Measurements from ENCODE around the gene RNF157.

RNF157 gene

DNA sequence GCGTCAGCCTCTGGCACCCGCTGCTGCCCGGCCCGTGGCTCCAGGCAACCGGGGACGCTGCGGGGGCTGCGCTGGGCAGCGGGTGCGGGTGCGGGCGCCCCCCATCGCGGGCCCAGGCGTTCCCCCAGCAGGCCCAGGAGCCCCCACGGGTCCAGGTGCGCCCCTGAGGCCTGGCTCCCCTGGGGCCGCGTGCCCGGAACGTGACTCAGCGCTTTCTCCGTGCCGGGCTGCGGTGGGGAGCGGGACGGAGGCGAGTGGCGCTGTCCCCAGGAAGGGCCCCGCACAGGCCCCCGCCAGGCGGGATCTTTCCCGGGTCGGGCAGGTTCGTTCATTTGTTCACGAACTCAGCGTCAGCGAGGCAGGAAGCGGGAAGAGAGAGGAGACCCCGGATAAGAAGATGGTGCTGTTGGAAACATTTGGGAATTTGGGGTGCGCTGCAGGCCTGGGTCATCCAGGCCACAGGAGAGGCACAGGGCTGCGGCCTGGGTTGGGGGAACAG lies 118.3 kb downstream of the RNF157 start:
- no peak for DNase-seq

DNA sequence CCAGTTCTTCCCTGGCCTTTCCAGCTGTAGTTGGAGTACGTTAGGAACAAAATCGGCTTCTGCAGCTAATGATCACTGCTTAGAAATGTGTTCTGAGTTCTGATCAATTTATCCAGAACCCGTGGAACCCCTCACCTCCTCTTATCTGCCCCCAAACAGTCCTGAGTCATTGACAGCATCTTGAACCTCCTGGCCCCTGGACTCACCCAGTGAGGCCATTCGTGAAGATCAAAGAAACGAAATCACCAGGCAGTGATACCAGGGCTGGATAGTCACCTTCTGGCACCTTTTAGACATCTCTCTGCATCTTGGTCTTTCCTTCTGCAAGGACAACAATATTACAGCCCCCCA lies 119.7 kb downstream of the RNF157 start:
- no peak for DNase-seq

GRCh38 chr17:76119409-76120371 lies 120.6 kb downstream of the RNF157 start:
- DNase-seq, result no peak

GRCh38 chr17:76115138-76115754 lies 125.0 kb downstream of the RNF157 start:
- DNase-seq, result no peak

DNA sequence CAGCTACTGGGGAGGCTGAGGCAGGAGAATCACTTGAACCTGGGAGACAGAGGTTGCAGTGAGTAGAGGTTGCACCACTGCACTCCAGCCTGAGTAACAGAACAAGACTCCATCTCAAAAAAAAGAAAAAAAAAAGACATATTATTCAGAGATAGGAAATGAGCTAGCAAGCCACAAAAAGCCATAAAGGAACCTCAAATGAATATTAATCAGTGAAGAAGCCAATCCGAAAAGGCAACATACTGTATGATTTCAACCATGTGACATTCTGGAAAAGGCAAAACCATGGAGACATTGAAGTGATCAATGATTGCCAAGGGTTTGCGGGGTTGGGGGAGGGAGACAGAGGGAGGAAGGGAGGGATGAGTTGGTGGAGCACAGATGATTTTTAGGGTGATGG lies 128.3 kb downstream of the RNF157 start:
- no peak for DNase-seq

- no peak for DNase-seq
These were observed 132.8 kb downstream of the RNF157 start for GRCh38 chr17:76107509-76107908.

DNA sequence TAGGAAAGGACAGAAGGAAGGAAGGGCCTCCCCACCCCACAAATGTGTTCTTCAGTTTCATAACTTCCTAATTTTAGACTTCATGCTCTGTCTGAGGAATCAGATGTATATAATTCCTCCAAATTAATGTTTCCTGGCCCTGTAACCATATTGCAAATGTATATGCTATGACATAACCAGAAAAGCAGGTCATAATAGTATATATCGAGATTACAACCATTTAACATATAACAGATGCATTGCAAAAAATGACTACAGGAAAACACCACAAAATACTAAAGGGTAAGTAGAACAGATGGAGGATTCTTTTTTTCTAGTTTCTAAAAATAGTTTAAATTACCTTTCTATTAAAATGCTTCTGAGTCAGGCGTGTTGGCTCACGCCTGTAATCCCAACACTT lies 133.6 kb downstream of the RNF157 start:
- DNase-seq, result no peak

DNA sequence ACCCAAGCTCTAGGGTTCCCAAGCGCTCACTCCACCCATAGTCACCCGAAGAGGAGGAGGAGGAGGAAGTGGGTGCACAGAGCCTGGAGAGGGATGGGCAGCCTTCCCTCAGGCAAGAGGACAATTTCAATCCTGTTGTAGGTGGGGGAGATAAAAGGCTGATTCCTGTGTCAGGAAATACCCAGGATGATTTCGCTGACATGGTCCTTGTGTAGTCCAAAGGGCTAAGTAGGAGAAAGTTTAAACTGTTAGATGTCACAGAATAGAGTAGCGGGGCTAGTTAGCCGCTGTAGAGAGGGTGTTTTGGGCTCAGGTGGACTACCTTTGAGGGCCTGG lies 135.4 kb downstream of the RNF157 start:
- DNase-seq, result no peak

DNA sequence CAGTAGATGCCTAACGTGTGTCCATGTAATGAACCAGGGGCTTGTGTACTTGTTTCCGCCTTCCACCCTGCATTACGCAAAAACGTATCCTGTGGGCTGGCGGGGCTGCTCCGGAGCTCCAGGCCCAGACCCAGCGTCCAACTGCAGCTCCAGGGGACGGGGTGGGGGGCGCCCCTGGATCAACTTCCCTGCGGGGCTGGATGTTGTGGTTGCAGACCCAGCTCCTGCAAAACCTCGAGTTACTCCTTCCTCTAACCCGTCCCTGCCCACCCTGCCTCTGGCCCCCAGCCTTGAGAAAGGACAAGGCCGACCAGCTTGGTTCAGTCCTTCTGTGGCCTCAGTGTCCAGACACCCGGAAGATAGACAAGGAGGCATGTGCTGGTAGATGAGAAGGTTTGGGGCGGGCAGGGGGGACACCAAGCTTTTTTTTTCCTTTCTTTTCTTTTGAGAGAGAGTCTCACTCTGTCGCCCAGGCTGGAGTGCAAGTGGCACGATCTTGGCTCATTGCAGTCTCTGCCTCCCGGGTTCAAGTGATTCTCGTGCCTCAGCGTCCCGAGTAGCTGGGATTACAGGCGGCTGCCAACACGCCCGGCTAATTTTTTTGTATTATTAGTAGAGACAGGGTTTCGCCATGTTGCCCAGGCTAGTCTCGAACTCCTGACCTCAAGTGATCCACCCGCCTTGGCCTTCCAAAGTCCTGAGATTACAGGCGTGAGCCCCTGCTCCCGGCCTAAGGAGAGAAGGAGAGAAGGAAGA lies 136.0 kb downstream of the RNF157 start:
- no peak for DNase-seq

DNA sequence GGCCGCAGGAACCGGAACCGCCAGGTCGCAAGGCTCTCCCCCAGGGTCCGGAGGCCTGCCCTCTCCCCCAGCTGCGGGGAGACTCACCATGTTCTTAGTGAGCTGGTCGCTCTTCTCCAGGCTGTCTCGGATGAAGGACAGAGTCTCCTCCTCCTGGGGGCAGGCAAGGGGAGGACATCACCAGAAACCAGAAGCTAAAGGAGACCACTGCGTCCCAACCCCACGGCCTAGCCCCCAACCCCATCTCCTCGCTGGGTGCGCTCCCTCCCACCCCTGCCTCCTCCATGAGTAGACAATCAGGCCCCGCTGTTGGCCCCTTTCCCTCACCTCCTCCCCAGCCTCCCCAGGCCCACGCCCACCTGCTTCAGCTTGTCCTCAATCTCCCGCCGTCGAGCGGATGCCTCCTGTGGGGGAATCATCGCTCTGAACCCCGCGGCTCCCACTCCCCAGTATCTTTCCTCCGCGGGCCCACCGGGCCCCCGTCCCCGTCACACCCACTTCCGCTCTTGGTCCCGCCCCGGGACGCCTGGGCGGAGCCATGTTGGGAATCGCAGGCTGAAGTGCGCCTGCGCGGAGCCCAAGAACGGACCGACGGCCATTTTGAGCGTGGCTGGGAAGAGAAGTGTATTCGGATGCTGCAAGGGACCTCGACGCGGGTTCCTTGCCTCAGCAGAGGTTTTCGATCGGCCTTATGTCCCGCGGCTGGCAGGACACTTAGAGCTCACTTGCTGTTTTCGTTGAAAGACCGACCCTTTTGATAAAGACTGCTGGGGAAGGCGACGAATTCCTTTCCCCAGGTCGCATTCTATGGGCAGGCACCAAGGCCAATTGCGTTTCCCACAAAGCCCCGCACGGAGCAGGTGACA lies 136.8 kb downstream of the RNF157 start, which contains the start of gene EXOC7:
TSS of gene EXOC7 (minus strand) at position 514 of the 866 bp plus-strand sequence. CDS start at position 419, 95 bp downstream.
- peak; percentile 86 to 87 for DNase-seq

DNA sequence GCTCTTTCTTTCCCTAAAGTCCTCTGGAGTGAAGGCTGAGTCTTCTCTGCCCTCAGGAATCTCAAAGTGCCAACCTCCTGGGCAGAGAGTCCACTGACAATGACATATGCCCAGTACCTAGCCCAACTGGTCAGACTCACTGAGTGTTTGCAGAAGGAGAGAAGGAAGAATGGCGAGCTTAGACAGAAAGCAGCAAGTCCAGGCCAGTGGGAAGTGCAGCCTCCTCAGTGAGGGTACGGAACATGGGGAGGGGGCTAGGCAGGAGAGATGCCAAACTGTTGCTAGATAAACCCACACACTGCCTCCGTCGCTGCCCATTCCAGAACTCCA lies 137.4 kb downstream of the RNF157 start:
- DNase-seq, result no peak

DNA sequence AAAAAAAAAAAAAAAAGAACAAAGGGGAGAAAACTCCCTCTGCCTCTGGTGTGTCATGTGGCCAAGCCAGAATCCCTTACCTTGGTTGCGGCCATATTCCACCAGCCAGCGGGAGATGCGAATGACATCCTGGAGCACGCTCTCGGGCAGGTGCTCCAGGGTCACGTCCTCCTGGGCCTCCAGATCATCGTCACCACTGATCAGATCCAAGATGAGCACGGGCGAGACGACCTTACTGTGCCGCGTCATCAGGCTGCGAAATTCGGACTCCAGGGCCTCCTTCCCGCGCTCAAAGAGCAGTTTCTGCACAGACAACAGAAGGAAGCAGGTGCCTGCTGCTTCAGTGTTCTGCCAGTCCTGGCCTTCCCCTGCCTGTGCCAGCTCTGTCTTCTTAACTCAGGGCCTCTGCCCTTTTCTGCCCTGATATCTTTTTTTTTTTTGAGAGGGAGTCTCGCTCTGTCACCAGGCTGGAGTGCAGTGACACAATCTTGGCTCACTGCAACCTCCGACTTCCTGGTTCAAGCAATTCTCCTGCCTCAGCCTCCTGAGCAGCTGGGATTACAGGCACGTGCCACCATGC lies 142.5 kb downstream of the RNF157 start:
- DNase-seq, result no peak

DNA sequence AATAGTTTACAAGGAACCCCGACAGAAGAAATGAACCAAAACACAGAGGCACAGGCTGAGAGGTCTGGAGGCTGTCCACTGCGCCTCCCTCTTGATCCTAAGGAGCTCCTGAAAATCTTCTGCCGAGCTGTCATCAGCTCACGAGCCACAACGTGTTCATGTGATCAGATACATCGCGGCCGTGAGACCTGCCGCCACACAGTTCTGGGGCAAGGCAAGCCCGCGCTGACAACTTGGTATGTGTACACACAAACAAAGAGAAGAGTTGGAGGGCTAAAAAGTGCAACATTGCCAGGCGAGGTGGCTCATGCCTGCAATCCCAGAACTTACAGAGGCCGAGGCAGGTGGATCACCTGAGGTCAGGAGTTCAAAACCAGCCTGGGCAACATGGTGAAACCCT lies 144.3 kb downstream of the RNF157 start:
- no peak for DNase-seq

GRCh38 chr17:76094046-76094445 lies 146.2 kb downstream of the RNF157 start:
- no peak for DNase-seq

- DNase-seq, result no peak
These were observed 147.5 kb downstream of the RNF157 start for GRCh38 chr17:76092526-76093413.
